Kidney epithelial cell (primary cell): ENCODE results near the gene SMARCA2. TPM values are rescaled to one million over a fixed set of nuclear protein-coding genes. Genes with fewer than 3 reads are reported as not detected.

ENCODE experiments used
- DNase-seq: peaks from one replicate; pipeline ENCODE4 v3.0.0-alpha.2; 2010; ENCODE audit warnings: low read depth
- H3K27me3 ChIP-seq: 2 replicates; pipeline ENCODE4 v1.6.0; 2011; ENCODE audit warnings: low read length; ENCODE audit not compliant: control insufficient read depth, insufficient read depth
- H3K36me3 ChIP-seq: 2 replicates; pipeline ENCODE4 v1.5.1; 2011; ENCODE audit warnings: low read length; ENCODE audit not compliant: control insufficient read depth, insufficient read depth
- H3K4me3 ChIP-seq: 2 replicates; pipeline ENCODE4 v1.5.1; 2011; ENCODE audit warnings: low read depth, mild to moderate bottlenecking, control low read depth, low read length
- total RNA-seq: library from RNA; depleted of rRNA; stranded (reverse); fragments of >200 nt; gene quantifications from 2 replicates; pipeline ENCODE4 v1.2.3, GENCODE V29; 2015
- TF ChIP-seq, protein P1 (sequence below): IDR thresholded peaks from 2 replicates; pipeline ENCODE4 v1.5.1; 2011; ENCODE audit warnings: mild to moderate bottlenecking, moderate library complexity, low read length, control low read depth, inconsistent platforms; ENCODE audit not compliant: insufficient read depth, poor library complexity, severe bottlenecking

SMARCA2 gene
- total RNA-seq, 1 donor from 2014 or later: 34.3 TPM

DNA sequence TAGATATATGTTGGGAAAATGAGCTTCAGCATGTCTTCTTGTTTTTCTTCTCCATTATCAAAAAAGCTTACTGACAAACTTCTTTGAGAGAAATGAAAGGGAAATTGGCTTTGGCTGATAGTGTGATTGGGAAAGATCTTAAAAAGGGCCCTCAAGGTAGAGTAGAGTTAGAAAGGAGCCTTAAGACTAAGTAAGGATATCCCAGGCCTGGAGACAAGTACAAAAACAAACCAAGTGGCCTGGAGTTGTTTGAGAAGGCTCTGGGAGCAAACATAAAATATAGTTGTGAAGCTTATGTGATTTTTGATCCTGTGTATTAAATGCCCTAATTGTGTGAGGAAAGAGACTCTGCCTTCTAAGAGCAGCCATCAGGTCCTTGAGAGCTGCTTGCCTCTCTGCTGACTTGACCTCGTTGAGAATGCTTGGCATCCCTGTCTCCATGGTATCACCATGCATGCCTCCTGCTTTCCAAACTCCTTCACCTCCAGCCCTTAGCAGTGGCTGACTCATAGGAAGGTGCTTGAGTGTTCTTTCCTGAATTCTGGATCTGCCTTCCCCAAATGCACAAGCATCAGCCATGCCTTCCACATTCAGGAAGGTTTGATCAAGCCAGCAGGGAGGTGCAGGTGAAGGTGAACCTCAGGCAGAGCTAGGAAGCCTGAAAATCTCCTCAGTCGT lies 78.9 kb downstream of the SMARCA2 start:
- no peak for DNase-seq
- H3K36me3 ChIP-seq: no peaks in the 10 kb centered on the region
- H3K27me3 ChIP-seq: no peaks in the 10 kb centered on the region
- TF ChIP-seq, protein P1, sequence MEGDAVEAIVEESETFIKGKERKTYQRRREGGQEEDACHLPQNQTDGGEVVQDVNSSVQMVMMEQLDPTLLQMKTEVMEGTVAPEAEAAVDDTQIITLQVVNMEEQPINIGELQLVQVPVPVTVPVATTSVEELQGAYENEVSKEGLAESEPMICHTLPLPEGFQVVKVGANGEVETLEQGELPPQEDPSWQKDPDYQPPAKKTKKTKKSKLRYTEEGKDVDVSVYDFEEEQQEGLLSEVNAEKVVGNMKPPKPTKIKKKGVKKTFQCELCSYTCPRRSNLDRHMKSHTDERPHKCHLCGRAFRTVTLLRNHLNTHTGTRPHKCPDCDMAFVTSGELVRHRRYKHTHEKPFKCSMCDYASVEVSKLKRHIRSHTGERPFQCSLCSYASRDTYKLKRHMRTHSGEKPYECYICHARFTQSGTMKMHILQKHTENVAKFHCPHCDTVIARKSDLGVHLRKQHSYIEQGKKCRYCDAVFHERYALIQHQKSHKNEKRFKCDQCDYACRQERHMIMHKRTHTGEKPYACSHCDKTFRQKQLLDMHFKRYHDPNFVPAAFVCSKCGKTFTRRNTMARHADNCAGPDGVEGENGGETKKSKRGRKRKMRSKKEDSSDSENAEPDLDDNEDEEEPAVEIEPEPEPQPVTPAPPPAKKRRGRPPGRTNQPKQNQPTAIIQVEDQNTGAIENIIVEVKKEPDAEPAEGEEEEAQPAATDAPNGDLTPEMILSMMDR: no peak
- no peak overlapping the region for H3K4me3 ChIP-seq

DNA sequence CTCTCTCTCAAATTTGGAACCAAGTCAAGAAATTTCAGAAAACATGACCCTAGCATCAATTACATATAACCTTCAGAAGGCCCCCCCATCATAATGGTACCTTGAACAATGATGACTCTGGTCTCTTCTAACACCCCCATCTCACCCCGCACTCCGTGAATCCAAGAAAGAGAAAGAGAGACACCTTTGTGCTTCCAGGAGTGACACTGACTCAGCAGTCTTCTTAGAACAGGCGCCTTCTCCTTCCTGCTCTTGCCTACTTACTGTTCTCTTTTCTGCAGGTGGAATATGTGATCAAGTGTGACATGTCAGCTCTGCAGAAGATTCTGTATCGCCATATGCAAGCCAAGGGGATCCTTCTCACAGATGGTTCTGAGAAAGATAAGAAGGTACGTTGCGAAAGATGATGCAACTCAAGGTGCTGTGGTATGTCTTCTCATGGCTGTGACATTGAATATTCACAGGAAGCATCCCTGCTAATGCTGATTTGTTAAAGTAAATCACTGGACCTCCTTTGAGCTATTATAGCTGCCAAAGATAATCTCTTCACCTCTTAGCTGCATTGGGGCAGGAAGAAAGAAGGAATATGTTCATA lies 81.3 kb downstream of the SMARCA2 start:
- no peak overlapping the region for H3K4me3 ChIP-seq
- no peaks in the 10 kb centered on the region for H3K36me3 ChIP-seq
- H3K27me3 ChIP-seq: no peaks in the 10 kb centered on the region
- TF ChIP-seq, protein P1: no peak
- no peak for DNase-seq

DNA sequence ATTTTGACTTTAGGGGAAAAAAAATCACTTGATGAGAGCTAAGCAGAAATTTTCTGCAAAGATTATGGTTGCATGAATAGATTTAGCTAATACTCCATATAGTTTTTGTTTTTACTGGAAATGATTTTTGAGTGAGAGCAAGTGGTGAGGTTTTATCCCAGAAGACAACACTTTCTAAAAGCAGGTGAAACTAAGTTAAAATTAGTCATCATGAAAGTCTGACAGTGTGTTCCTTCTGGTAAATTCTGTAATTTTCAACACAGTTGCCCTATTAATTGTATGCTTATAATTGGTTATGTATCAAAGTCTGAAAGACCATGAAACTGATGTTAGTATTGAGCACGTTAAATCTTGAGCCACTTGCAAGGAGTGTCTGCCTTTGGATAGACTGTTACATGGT lies 91.5 kb downstream of the SMARCA2 start:
- TF ChIP-seq, protein P1: no peak
- Histone ChIP-seq H3K36me3 (no peaks in the 10 kb centered on the region), H3K4me3 (no peak overlapping the region), H3K27me3 (no peaks in the 10 kb centered on the region)
- no peak for DNase-seq

DNA sequence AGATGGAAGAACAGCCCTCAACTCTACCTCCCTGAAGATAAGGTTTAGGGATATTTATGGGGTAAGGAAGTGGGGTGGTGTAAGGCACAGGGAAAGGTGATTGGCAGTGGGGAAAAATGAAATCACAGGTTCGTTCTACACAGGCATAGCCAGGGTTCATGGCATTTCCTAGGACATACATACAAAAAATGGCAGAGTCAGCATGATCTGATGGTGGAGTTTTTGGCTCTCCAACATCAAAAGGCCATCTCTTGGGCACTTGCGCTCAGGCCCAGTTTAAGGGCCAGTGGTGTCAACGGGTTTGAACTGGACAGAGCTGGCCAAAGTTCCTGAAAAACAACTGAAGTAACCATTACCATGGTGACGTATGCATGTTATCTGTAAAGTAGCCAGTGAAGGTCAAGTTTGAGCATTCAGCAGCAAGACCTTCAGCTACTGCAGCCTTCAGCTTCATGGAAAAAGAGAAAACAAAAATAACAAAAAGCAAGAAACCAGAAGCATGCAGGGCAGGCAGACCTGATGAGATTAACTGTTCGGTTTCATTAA lies 92.8 kb downstream of the SMARCA2 start:
- TF ChIP-seq, protein P1: no peak
- H3K4me3 ChIP-seq: no peak overlapping the region
- no peaks in the 10 kb centered on the region for H3K36me3 ChIP-seq
- H3K27me3 ChIP-seq: no peaks in the 10 kb centered on the region
- DNase-seq: no peak

DNA sequence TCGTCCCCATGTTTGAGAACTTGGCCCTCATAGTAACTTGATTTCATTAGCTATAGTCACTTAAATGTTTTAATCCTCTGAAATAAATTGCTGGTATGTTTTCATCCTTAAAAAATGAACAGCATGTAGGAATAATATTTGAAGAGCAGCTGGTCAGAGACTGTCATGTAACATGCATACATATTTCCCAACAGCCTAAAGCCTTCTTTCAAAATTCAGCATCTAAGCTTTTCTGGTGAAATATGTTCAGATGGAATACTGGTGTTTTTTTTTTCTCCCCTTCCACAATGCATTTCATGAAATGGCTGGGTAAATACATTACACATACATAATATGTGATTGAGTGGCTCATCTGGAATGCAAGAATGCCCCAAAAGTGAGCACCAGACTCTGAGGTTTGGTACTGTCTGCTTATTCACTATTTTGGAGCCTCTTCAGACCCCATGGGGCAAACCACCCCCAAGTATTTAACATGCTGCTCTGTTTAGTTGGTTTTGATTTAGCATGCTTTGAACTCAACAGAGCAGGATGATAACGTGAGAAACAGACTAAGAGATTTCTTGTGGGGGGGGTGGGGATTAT lies 94.0 kb downstream of the SMARCA2 start:
- no peaks in the 10 kb centered on the region for H3K36me3 ChIP-seq
- H3K27me3 ChIP-seq: no peaks in the 10 kb centered on the region
- no peak for DNase-seq
- TF ChIP-seq, protein P1: no peak
- no peak overlapping the region for H3K4me3 ChIP-seq
